Measurements from ENCODE around the gene PDE4B.

The PDE4B gene

GRCh38 chr1:66245691-66246090, 453.0 kb downstream of the PDE4B start:
- DNase-seq: no peak

GRCh38 chr1:66246351-66247269, 453.9 kb downstream of the PDE4B start:
- no peak for DNase-seq

GRCh38 chr1:66247415-66248208, 454.9 kb downstream of the PDE4B start:
- peak; percentile 59 to 65 for DNase-seq

GRCh38 chr1:66248257-66248656, 455.6 kb downstream of the PDE4B start:
- DNase-seq: no peak

- no peak for DNase-seq
Measured at GRCh38 chr1:66248746-66249145, 456.1 kb downstream of the PDE4B start.

- no peak for DNase-seq
Measured at GRCh38 chr1:66250075-66250474, 457.4 kb downstream of the PDE4B start.

GRCh38 chr1:66250478-66250877, 457.8 kb downstream of the PDE4B start:
- no peak for DNase-seq

GRCh38 chr1:66251546-66251945, 458.9 kb downstream of the PDE4B start:
- no peak for DNase-seq

GRCh38 chr1:66253330-66253921, 460.7 kb downstream of the PDE4B start:
- no peak for DNase-seq

GRCh38 chr1:66254785-66255184, 462.1 kb downstream of the PDE4B start:
- no peak for DNase-seq

- no peak for DNase-seq
Measured at GRCh38 chr1:66256629-66257572, 464.2 kb downstream of the PDE4B start.

GRCh38 chr1:66258404-66259105, 465.9 kb downstream of the PDE4B start:
- no peak for DNase-seq

GRCh38 chr1:66261364-66261763, 468.7 kb downstream of the PDE4B start:
- no peak for DNase-seq

GRCh38 chr1:66262208-66262963, 469.7 kb downstream of the PDE4B start:
- no peak for DNase-seq

GRCh38 chr1:66265268-66265667, 472.6 kb downstream of the PDE4B start:
- no peak for DNase-seq

GRCh38 chr1:66265796-66266195, 473.1 kb downstream of the PDE4B start:
- no peak for DNase-seq

GRCh38 chr1:66266350-66266749, 473.7 kb downstream of the PDE4B start:
- DNase-seq: no peak

GRCh38 chr1:66266756-66267155, 474.1 kb downstream of the PDE4B start:
- no peak for DNase-seq

- DNase-seq: no peak
Measured at GRCh38 chr1:66267201-66267940, 474.7 kb downstream of the PDE4B start.

GRCh38 chr1:66269222-66269621, 476.5 kb downstream of the PDE4B start:
- DNase-seq: no peak
